ENCODE results near the gene TSHZ3.

Gene TSHZ3

GRCh38 chr19:31353833-31354232, 4.6 kb upstream of the TSHZ3 start:
- no peak for DNase-seq

- no peak for DNase-seq
Observed at GRCh38 chr19:31352782-31353651, 3.8 kb upstream of the TSHZ3 start.

GRCh38 chr19:31352296-31352781, 3.1 kb upstream of the TSHZ3 start:
- DNase-seq: no peak

GRCh38 chr19:31351855-31352195, 2.6 kb upstream of the TSHZ3 start:
- DNase-seq: no peak

- no peak for DNase-seq
Observed at GRCh38 chr19:31351056-31351854, 2.0 kb upstream of the TSHZ3 start.

GRCh38 chr19:31350693-31351055, 1.4 kb upstream of the TSHZ3 start:
- DNase-seq: no peak

GRCh38 chr19:31350033-31350692, 927 bp upstream of the TSHZ3 start:
- no peak for DNase-seq

GRCh38 chr19:31348481-31349159, 616 bp downstream of the TSHZ3 start:
- no peak for DNase-seq

GRCh38 chr19:31347828-31348392, 1.3 kb downstream of the TSHZ3 start:
- DNase-seq: no peak

GRCh38 chr19:31347354-31347753, 1.9 kb downstream of the TSHZ3 start:
- DNase-seq: no peak

GRCh38 chr19:31346184-31347059, 2.8 kb downstream of the TSHZ3 start:
- no peak for DNase-seq

GRCh38 chr19:31344403-31344802, 4.8 kb downstream of the TSHZ3 start:
- no peak for DNase-seq

GRCh38 chr19:31342926-31343325, 6.3 kb downstream of the TSHZ3 start:
- no peak for DNase-seq

- no peak for DNase-seq
Observed at GRCh38 chr19:31340042-31341025, 8.9 kb downstream of the TSHZ3 start.

- DNase-seq: no peak
Observed at GRCh38 chr19:31339411-31339810, 9.8 kb downstream of the TSHZ3 start.

- no peak for DNase-seq
Observed at GRCh38 chr19:31338069-31338776, 11.0 kb downstream of the TSHZ3 start.

- no peak for DNase-seq
Observed at GRCh38 chr19:31337008-31337914, 12.0 kb downstream of the TSHZ3 start.

GRCh38 chr19:31335716-31336115, 13.5 kb downstream of the TSHZ3 start:
- no peak for DNase-seq

All from activated CD4-positive, CD25-positive, alpha-beta regulatory T cell treated with anti-CD3 and anti-CD28 coated beads, Interleukin-2, amount 50 U/mL, for 72 hours (primary cell).